ENCODE measurements around the gene PACS1. TPM values are rescaled to one million over a fixed set of nuclear protein-coding genes. Genes with fewer than 3 reads are reported as not detected.

PACS1 gene
- total and polyA plus RNA-seq, 2 donors (not counting 1 experiment from before 2014, with no cell fraction given) = 131 to 303 TPM

GRCh38 chr11:66136752-66137123, 66.7 kb downstream of the PACS1 start:
- H3K4me3 Mint-ChIP-seq = no peak overlapping the region
- Histone ChIP-seq H2AFZ (ENCODE audit: insufficient read depth, low read depth, low read length, poor library complexity, severe bottlenecking) (no peak overlapping the region), H3K9me3 (ENCODE audit: control extremely low read depth in 1 of 3, control insufficient read depth in 2 of 3, insufficient read depth in 1 of 3, low read length in 2 of 3) (no peaks in the 10 kb centered on the region), H3K36me3 (replicated peaks in 1 of 2; ENCODE audit: control extremely low read depth in 1 of 2, control insufficient read depth in 1 of 2, extremely low read depth in 1 of 2, insufficient read depth in 2 of 2, low read length in 1 of 2) (no peaks in the 10 kb centered on the region), H3K9ac (ENCODE audit: low read length) (no peak overlapping the region), H3K4me2 (replicated peaks; ENCODE audit: low read depth, low read length, poor library complexity, severe bottlenecking) (no peak overlapping the region), H3K27ac (ENCODE audit: low read length in 2 of 2) (peak overlapping the region in 1 of 2 donors; percentile 57), H3K27me3 (replicated peaks in 1 of 4; ENCODE audit: control extremely low read depth in 1 of 4, control insufficient read depth in 3 of 4, insufficient read depth in 4 of 4, low read length in 3 of 4) (no peaks in the 10 kb centered on the region), H3K79me2 (ENCODE audit: control insufficient read depth, insufficient read depth, low read length) (peaks cover 87% of the 10 kb centered on the region), H4K20me1 (ENCODE audit: control insufficient read depth, insufficient read depth, low read length, poor library complexity, severe bottlenecking) (peaks cover 45% of the 10 kb centered on the region), H3K4me1 (ENCODE audit: control insufficient read depth in 2 of 2, insufficient read depth in 2 of 2, low read length in 2 of 2) (peaks cover 44 to 50% of the 10 kb centered on the region in 2 donors), H3K4me3 (ENCODE audit: control extremely low read depth in 1 of 5, extremely low read depth in 1 of 5, insufficient read depth in 1 of 5, low read depth in 2 of 5, low read length in 4 of 5) (no peak overlapping the region)
- no peak for ATAC-seq (ENCODE audit: low read depth)
- peak overlapping the region; percentile 65 for H3K27ac Mint-ChIP-seq
- H3K4me1 Mint-ChIP-seq = peaks cover 75% of the 10 kb centered on the region
- intact Hi-C loops (cut with micrococcal nuclease) = no loop called here
- H3K27me3 Mint-ChIP-seq = no peaks in the 10 kb centered on the region
- no peak for TF ChIP-seq CTCF (IDR thresholded peaks at IDR 0.05)
- TF ChIP-seq EZH2 (IDR thresholded peaks at IDR 0.05; ENCODE audit: borderline replicate concordance, insufficient read depth, low read depth, low read length, poor library complexity, severe bottlenecking) = no peak
- CTCF ChIA-PET = interaction anchor here (0.6 to 6.5 kb wide), 9 partner anchors 12 to 252 kb away, joined by 3 to 92 read pairs (median 8); partner anchors contain the start of gene PACS1
- no peaks in the 10 kb centered on the region for H3K9me3 Mint-ChIP-seq (ENCODE audit: insufficient read depth)
- WGBS (ENCODE audit: insufficient coverage) = no CpG with 5 or more reads among the region's 5 CpGs
- DNase-seq = no peak
- POLR2A ChIA-PET = interaction anchor here (0.7 to 1.3 kb wide), 3 partner anchors 10 to 67 kb away, joined by 6 read pairs; partner anchors contain the start of gene PACS1

GRCh38 chr11:66139817-66140404, 69.8 kb downstream of the PACS1 start:
- Mint-ChIP-seq H3K27me3 (no peaks in the 10 kb centered on the region), H3K9me3 (ENCODE audit: insufficient read depth) (no peaks in the 10 kb centered on the region), H3K4me1 (peaks cover 77% of the 10 kb centered on the region), H3K27ac (peak overlapping the region; percentile 4), H3K4me3 (peak overlapping the region; percentile 8)
- ChIA-PET CTCF (interaction anchor here (0.6 to 4.4 kb wide), 4 partner anchors 21 to 428 kb away, joined by 3 to 30 read pairs (median 4); partner anchors contain the start of gene KAT5), POLR2A (interaction anchor here (0.5 kb wide), 1 partner anchor 255 kb away, joined by 6 read pairs; no protein-coding TSS in a partner anchor)
- H3K79me2 ChIP-seq (ENCODE audit: control insufficient read depth, insufficient read depth, low read length) = peaks cover 87% of the 10 kb centered on the region
- TF ChIP-seq CTCF (IDR thresholded peaks at IDR 0.05) = no peak
- TF ChIP-seq EZH2 (IDR thresholded peaks at IDR 0.05; ENCODE audit: borderline replicate concordance, insufficient read depth, low read depth, low read length, poor library complexity, severe bottlenecking) = no peak
- no peak for DNase-seq
- H3K27me3 ChIP-seq (replicated peaks in 1 of 4; ENCODE audit: control extremely low read depth in 1 of 4, control insufficient read depth in 3 of 4, insufficient read depth in 4 of 4, low read length in 3 of 4) = no peaks in the 10 kb centered on the region
- no peak overlapping the region for H3K27ac ChIP-seq (ENCODE audit: low read length in 2 of 2)
- H3K9me3 ChIP-seq (ENCODE audit: control extremely low read depth in 1 of 3, control insufficient read depth in 2 of 3, insufficient read depth in 1 of 3, low read length in 2 of 3) = no peaks in the 10 kb centered on the region
- no peak for ATAC-seq (ENCODE audit: low read depth)
- WGBS (ENCODE audit: insufficient coverage) = 97% methylated on average over 6 of the region's 7 CpGs
- no peak overlapping the region for H3K4me2 ChIP-seq (replicated peaks; ENCODE audit: low read depth, low read length, poor library complexity, severe bottlenecking)
- intact Hi-C loops (cut with micrococcal nuclease) = no loop called here
- H3K36me3 ChIP-seq (replicated peaks in 1 of 2; ENCODE audit: control extremely low read depth in 1 of 2, control insufficient read depth in 1 of 2, extremely low read depth in 1 of 2, insufficient read depth in 2 of 2, low read length in 1 of 2) = peaks cover 0 to 2% of the 10 kb centered on the region in 2 experiments
- H3K4me3 ChIP-seq (ENCODE audit: control extremely low read depth in 1 of 5, extremely low read depth in 1 of 5, insufficient read depth in 1 of 5, low read depth in 2 of 5, low read length in 4 of 5) = no peak overlapping the region
- H3K9ac ChIP-seq (ENCODE audit: low read length) = no peak overlapping the region
- peaks cover 57% of the 10 kb centered on the region for H4K20me1 ChIP-seq (ENCODE audit: control insufficient read depth, insufficient read depth, low read length, poor library complexity, severe bottlenecking)
- H2AFZ ChIP-seq (ENCODE audit: insufficient read depth, low read depth, low read length, poor library complexity, severe bottlenecking) = no peak overlapping the region
- peaks cover 51 to 52% of the 10 kb centered on the region in 2 donors for H3K4me1 ChIP-seq (ENCODE audit: control insufficient read depth in 2 of 2, insufficient read depth in 2 of 2, low read length in 2 of 2)
